ENCODE measurements around the gene PARVG.

The PARVG gene

GRCh38 chr22:44155115-44155514 lies 25.6 kb upstream of the PARVG start:
- no peak for DNase-seq

- DNase-seq: no peak
These were observed 22.7 kb upstream of the PARVG start for GRCh38 chr22:44157916-44158618.

- no peak for DNase-seq
These were observed 21.9 kb upstream of the PARVG start for GRCh38 chr22:44158816-44159215.

- no peak for DNase-seq
These were observed 21.5 kb upstream of the PARVG start for GRCh38 chr22:44159221-44159620.

GRCh38 chr22:44159811-44160210 lies 20.9 kb upstream of the PARVG start:
- DNase-seq: no peak

GRCh38 chr22:44160421-44160820 lies 20.3 kb upstream of the PARVG start:
- no peak for DNase-seq

GRCh38 chr22:44161673-44162072 lies 19.1 kb upstream of the PARVG start:
- DNase-seq: no peak

GRCh38 chr22:44162960-44163359 lies 17.8 kb upstream of the PARVG start:
- no peak for DNase-seq

- DNase-seq: no peak
These were observed 17.2 kb upstream of the PARVG start for GRCh38 chr22:44163536-44163935.

- no peak for DNase-seq
These were observed 16.7 kb upstream of the PARVG start for GRCh38 chr22:44164031-44164430.

GRCh38 chr22:44165286-44165874 lies 15.3 kb upstream of the PARVG start:
- no peak for DNase-seq

GRCh38 chr22:44166498-44167276 lies 14.0 kb upstream of the PARVG start:
- no peak for DNase-seq

- no peak for DNase-seq
These were observed 13.2 kb upstream of the PARVG start for GRCh38 chr22:44167501-44167900.

GRCh38 chr22:44168206-44168605 lies 12.5 kb upstream of the PARVG start:
- DNase-seq: no peak

- no peak for DNase-seq
These were observed 10.3 kb upstream of the PARVG start for GRCh38 chr22:44170470-44170869.

- DNase-seq: no peak
These were observed 9.2 kb upstream of the PARVG start for GRCh38 chr22:44171561-44171960.

- peak; percentile 17 for DNase-seq
These were observed 8.2 kb upstream of the PARVG start for GRCh38 chr22:44172370-44173108.

GRCh38 chr22:44173154-44173553 lies 7.6 kb upstream of the PARVG start:
- DNase-seq: no peak

- DNase-seq: no peak
These were observed 5.0 kb upstream of the PARVG start for GRCh38 chr22:44175676-44176075.

GRCh38 chr22:44179196-44179988 lies 1.3 kb upstream of the PARVG start:
- no peak for DNase-seq

- no peak for DNase-seq
These were observed 578 bp upstream of the PARVG start for GRCh38 chr22:44179989-44180705.
